IPS-11a (cell line): Measurements from ENCODE around the gene TAF11.
"Not testable (repeated sequence)": the region's sequence is repeated elsewhere in the genome, so short reads cannot be mapped to it uniquely, and the experiment has no call there.

Experiments
- H3K4me3 ChIP-seq: one replicate; pipeline ENCODE4 v1.5.1; 2013; ENCODE audit warnings: low read depth, low read length, control low read depth

Gene TAF11

DNA sequence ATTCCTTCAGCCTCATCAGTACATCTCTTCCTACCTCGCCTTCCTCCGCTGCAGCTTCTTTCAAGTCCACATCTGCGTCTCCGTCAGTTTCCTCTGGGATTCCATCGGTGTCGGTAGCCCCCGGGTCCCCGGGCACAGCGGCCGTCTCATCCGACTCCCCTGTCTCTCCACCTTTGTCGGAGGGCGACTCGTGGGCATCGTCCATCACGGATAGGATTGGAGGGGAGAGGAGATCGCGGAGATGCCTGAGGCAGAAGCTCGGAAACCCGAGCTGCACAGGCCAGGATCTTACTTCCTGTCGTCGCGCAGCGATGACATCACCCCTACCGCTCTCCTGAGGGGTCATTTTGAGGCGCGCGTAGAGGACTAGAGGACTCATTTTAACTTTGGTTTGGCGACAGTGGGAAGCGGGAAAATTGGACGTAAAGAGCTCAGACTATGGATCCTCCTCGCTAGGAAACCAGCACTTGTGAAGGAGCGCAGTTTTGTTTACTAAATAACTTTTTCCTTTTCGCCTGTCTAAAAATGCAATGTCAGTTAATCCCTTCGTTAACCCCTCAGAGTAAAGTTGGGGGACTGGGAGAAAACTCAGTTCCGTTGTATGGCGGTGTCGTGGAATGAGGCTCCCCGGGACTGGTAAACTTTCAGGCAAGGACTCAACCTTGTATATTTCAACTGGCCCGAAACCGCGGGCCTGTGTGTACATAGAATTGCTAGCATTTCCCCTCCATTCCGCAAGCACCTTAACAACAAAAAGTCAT, at the start of gene TAF11:
Gene TAF11 (minus strand): TSS at position 290 of the 761 bp plus-strand sequence. CDS start 85 bp downstream, at position 205.
- peak within 1 kb of the TSS; percentile 98 for H3K4me3 ChIP-seq

GRCh38 chr6:34934516-34934915, 46.7 kb upstream of the TAF11 start:
- no peak overlapping the region for H3K4me3 ChIP-seq

DNA sequence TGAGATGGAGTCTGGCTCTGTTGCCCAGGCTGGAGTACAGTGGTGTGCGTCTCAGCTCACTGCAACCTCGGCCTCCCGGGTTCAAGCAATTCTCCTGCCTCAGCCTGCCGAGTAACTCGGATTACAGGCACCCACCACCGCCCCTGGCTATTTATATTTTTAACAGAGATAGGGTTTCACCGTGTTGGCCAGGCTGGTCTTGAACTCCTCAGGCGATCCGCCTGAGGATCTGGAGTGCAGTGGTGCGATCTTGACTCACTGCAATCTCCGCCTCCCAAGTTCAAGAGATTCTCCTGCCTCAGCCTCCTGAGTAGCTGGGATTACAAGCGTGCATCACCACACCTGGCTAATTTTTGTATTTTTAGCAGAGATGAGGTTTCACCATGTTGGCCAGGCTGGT, 44.4 kb upstream of the TAF11 start:
- not testable (repeated sequence) for H3K4me3 ChIP-seq

- H3K4me3 ChIP-seq: no peak overlapping the region
Observed at GRCh38 chr6:34930221-34930620, 42.4 kb upstream of the TAF11 start.

DNA sequence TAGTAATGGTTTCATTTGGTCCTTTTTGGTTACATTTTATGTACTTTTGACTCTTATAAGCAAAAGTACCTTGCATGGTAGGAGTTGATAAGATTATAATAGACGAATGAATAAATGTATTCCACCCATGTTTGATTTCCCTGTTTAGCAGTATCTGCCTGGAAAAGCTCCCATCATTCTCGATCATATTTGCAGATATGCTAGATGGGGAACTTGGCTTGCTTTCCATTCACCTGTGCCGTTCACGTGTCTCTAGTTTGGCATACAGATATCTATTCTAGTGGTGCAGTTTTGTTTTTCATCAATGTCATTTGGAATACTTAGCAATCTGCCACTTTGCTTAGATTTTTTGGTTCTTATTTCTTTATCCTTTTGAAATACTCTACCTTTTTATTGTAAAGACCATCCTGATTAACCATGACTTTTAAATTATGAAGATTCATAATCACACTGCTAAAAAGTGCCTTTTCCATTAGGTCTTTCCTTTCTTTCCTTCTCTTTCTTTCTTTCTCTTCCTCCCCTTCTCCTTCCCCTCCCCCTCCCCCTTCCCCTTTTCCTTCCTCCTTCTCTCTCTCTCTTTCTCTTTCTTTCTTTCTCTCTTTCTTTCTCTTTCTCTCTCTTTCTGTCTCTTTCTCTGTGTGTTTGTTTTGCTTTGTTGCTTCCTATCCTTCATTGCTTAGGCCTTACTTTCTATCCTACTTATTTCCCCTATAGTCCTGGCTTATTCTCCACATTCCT, 41.6 kb upstream of the TAF11 start:
- H3K4me3 ChIP-seq: no peak overlapping the region

- no peak overlapping the region for H3K4me3 ChIP-seq
Observed at GRCh38 chr6:34928695-34929094, 40.9 kb upstream of the TAF11 start.

GRCh38 chr6:34928220-34928619, 40.4 kb upstream of the TAF11 start:
- H3K4me3 ChIP-seq: no peak overlapping the region

GRCh38 chr6:34926655-34927054, 38.8 kb upstream of the TAF11 start:
- no peak overlapping the region for H3K4me3 ChIP-seq

DNA sequence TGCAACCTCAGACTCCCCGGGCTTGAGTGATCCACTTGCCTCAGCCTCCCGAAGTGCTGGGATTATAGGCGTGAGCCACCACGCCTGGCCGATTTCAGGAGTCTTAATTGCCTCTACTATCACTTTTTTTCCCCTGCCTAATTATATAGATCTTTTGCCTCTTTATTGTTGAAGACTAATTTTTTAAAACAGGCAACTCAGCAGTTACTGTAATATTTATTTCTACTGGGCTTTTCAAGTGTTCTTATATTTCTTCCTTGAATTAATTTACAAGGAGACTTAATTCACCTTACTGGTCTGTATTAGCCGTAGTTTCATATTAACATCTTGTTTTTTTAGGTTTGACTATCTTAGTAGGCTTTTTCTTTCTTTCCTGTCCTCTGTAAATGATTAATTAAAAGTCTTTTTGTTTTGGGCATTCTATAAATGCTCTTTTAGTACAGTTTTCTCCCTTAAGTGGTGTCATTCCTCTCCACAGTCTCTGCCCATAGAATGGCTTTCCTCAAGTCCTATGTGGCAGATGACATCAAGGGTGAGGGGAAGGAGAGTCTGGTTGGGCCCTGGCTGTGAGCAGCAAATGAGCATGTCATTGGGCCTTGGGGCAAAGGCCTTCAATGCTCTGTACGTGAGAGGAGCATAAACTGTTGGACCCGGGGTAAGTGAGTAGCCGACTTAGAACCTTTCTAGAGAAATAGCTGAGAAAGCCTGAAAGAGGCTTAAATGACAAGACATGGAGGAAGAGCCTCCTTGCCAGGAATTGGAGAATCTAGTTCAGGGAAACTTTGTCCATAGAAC, 37.2 kb upstream of the TAF11 start:
- H3K4me3 ChIP-seq: no peak overlapping the region

DNA sequence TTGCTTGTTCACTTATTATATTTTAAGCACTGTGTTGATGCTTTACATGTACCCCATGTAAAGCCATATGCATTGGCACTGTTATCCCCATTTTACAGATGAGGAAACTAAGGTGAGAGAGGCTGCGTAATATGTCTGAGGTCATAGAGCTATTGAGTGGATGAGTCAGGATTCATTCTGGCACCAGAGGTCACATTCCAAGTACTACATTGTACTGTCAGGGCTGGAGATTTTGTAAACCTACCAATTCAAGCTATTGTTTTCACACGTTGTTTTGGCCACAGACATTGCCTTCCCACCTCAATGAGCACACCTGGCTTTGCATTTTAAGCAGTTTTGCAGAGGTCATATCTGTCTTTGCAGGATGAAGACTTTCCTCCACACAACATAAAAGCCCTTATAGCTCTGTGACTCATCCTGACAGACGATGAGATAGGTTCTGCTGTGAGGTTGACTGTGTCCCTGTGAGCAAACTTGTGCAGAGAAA, 34.4 kb upstream of the TAF11 start:
- H3K4me3 ChIP-seq: no peak overlapping the region

- H3K4me3 ChIP-seq: no peak overlapping the region
Observed at GRCh38 chr6:34920097-34920496, 32.3 kb upstream of the TAF11 start.

DNA sequence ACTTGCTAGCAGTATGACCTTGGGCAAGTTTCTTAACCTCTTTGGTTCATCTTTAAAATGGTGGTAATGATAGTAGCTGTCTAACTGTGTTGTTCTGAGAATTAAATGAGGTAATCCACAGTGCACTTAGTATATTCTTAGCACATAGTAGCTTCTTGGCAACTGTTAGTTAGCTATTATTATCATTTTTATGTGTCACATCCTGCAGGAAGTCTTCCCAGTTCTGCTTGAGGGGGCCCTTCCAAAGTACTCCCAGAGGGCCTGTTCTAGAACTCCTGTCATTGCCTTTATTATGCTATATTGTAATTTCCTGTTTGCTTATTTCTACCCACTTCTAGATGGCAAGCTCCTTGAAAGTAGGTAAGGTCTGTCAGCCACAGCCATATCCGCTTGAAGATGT, 31.8 kb upstream of the TAF11 start:
- H3K4me3 ChIP-seq: no peak overlapping the region

- no peak overlapping the region for H3K4me3 ChIP-seq
Observed at GRCh38 chr6:34917626-34918285, 29.9 kb upstream of the TAF11 start.

DNA sequence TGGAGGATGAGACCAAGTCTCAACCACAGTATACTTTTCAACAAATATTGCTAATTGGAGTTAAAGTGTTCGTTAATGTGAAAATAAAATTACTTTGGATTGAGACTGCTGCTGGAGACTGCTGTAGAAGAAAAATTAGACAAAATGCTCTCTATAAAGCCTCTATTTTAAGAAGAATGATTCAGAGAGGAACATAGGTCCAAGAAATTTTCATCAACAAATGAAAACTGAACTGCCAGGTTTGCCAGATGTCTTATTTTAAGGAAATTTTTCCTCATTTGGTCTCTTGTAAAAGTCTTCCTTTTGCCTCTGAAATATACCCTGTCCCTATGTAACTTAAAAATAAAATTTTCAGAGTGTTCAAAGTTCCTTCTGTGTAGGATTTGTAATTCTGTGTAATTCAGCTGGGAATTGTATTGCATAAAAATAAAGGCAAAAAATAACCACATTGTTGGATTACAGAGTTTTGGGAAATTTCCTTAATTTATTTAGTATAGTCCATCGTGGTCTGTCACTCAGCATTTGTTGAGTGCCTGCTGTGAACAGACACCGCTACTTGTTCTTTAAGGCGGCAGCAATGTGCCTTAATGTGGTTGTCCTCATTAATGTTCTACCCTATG, 28.6 kb upstream of the TAF11 start:
- no peak overlapping the region for H3K4me3 ChIP-seq

DNA sequence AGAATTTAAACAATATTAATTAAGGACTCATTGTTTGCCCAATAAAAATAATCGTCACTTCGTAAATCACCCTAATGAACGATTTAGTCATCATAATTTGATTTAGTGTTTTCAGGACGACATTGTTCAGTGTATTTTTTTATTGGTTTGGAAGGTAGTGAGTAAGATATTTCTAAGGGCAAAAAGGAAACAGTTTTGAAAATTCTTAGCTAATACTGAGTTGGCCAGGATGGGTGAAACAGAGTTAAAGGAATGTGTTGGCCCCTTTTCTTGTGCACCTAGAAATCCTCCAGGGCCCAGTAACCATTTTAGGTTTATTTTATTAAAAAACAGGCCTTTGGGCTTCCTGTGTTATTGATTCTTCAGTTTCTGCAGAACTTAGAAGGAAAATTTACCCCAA, 26.5 kb upstream of the TAF11 start:
- H3K4me3 ChIP-seq: no peak overlapping the region

- H3K4me3 ChIP-seq: no peak overlapping the region
Observed at GRCh38 chr6:34912715-34913464, 25.0 kb upstream of the TAF11 start.

DNA sequence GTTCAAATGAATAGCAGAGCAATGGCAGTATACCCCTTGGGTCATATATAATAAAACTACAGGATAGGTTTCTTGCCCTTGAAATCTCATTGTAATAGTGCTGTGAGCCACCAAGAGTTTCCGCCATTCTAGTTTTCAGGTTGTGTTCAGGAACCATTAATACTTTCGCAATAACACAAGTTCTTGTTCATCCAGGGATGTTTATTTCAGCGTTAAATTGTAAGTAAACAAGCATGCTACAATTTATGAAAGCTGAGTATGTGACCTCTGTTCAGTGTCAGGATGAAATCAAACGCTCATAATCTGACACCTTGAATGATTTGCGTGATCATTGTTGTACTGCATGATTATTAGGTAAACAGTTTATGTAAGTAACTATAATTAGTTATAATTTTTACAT, 24.0 kb upstream of the TAF11 start:
- no peak overlapping the region for H3K4me3 ChIP-seq

DNA sequence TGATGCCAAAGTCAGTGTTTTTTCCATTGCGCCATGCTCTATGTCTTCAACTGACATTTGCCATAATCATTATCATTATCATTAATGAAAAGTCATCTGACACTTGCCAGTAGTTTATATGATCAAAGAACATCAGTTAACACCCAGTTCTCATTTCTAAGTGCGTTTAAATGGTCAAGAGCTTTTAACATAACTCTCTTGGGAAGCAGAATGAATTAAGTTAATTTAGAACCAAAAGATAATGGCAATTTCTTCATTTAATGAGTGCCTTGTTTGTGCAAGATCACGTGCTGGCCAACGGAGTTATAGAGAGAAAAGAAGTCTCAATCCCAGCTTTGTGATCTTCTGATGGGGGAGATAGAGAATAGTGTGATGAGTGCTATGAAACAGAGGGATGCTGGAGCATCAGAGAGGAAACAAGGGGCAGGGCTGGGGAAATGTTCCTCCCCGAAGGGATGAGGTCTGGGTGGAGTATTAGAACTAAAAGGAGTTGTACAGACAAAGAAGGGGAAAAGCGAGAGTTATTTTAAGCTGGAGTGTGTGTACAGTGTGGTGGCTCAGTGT, 21.6 kb upstream of the TAF11 start:
- no peak overlapping the region for H3K4me3 ChIP-seq

GRCh38 chr6:34908194-34908593, 20.4 kb upstream of the TAF11 start:
- H3K4me3 ChIP-seq: no peak overlapping the region
